GM10266 (cell line): ENCODE results near the gene TMEM63A.

Source experiments
- DNase-seq: peaks from one replicate; pipeline ENCODE4 v3.0.0; 2012; ENCODE audit errors: extremely low spot score
- TF ChIP-seq, protein P1 (sequence below): IDR thresholded peaks from 2 replicates; pipeline ENCODE4 v1.5.1; 2012; ENCODE audit warnings: mild to moderate bottlenecking, low read depth; ENCODE audit not compliant: control insufficient read depth, insufficient read depth; ENCODE audit errors: missing control alignments

TMEM63A gene

DNA sequence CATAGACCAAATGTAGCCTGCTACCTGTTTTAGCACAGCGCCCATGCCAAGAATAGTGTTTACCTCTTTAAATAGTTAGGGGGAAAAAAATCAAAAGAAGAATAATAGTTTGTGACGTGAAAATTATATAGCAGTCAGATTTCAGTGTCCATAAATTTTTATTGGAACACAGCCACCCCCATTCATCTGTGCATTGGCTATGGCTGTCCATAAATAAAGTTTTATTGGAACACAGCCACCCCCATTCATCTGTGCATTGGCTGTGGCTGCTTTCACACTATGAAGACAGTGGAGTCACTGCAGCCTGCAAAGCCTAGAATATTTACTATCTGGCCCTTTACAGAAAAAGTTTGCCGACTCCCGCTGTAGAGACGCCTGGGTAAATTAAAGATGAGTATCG is 51.3 kb downstream of the TMEM63A start:
- no peak for DNase-seq
- TF ChIP-seq, protein P1, sequence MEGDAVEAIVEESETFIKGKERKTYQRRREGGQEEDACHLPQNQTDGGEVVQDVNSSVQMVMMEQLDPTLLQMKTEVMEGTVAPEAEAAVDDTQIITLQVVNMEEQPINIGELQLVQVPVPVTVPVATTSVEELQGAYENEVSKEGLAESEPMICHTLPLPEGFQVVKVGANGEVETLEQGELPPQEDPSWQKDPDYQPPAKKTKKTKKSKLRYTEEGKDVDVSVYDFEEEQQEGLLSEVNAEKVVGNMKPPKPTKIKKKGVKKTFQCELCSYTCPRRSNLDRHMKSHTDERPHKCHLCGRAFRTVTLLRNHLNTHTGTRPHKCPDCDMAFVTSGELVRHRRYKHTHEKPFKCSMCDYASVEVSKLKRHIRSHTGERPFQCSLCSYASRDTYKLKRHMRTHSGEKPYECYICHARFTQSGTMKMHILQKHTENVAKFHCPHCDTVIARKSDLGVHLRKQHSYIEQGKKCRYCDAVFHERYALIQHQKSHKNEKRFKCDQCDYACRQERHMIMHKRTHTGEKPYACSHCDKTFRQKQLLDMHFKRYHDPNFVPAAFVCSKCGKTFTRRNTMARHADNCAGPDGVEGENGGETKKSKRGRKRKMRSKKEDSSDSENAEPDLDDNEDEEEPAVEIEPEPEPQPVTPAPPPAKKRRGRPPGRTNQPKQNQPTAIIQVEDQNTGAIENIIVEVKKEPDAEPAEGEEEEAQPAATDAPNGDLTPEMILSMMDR = no peak

DNA sequence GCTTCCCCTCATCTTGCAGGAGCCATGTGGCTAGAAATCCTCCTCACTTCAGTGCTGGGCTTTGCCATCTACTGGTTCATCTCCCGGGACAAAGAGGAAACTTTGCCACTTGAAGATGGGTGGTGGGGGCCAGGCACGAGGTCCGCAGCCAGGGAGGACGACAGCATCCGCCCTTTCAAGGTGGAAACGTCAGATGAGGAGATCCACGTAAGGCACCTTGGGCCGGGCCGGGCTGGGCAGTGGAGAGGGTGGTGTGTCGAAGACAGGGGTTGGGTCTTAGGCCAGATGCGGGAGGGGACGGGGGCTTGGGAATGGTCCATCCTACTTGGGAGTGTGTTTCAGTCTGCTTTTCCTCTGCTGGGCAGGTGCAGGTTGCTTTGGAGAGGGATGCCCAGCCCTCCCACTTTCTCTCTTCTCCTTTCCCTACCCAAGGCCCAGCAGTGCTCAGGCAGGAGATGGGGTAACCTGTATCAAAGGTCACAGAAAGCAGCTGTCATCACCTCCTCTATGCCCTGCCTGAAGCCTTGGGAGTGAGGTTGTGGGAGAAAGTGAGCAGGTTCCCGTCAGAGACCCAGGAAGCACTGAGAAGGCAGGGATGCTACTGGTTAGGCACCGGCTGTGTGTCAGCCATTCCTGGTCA is 53.4 kb downstream of the TMEM63A start:
- DNase-seq = no peak
- TF ChIP-seq, protein P1 = no peak

DNA sequence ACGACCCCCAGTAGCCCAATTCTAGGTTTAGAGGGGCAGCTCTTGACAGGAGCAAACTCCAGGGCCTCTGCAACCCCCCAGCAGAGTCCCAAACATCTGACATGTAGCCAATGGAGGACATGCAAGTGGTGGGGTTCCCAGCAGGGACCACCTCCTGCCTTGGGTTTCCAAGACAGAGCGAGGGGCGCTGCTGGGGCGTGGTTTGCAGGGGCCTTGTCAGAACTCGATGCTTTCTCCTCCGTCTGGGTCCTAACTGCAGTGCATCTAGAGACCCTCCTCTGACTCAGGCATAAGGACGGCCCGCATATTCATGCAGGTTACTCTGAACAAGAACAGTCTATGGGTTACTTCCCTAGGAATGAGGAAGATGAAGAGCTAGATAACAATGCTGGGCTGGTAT is 55.1 kb downstream of the TMEM63A start:
- TF ChIP-seq, protein P1 = no peak
- no peak for DNase-seq

DNA sequence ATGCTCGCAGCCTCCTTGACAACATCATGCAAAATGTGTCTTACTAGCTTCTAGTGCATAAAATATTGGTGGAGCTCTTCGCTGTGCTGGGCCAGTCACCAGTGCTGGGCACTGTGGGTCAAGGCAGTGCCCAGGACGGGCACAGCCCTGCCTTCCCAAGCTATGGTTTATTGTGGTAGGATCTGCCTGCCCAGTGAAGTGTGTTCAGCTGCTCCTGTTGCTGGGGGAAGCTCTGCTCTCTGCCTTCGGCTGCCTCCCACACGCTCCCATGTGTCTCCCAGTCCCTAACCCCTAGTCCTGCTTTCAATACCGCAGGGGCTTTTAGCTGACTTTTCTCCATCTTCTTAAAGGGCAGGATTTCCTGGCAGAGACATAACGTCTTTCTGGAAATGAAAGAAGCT is 56.6 kb downstream of the TMEM63A start:
- TF ChIP-seq, protein P1 = no peak
- DNase-seq = no peak

DNA sequence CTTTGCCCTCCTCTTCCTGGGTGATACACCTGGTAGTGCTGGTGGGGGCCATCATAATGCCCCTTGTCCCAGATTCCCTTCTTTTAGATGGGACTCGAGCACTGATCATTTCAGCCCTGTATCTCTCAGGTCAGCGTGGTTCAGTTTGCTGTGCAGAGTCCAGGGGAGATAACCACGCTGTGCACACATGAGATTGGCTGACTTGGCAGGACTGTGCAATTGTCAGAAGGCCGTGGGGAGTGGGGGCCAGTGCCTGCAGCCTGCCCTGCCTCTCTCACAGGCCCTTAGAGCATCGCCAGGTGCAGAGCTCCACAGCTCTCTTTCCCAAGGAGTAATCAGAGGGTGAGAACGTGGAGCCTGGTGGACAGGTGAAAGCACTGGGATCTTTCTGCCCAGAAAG is 57.1 kb downstream of the TMEM63A start:
- DNase-seq = no peak
- TF ChIP-seq, protein P1 = no peak

DNA sequence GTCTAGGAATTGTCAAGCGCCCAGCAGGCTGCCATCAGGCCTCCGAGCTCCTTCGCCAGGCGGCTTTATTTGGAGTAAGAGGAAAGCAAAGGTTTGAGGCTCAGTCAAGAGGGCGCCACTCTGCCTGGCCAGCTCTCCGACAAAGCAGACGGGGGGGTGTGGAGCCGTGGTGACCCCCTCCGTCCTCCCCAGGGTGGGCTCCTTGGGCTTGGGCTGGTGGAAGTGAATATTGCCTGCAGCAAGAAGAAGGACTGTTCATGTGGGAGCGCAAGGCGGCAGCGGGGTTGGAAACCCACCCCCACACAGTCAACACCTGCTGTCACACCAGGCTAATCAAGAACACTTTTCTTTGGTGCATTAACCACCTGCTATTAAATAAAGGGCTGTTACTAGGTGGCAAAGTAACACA is 57.6 kb downstream of the TMEM63A start:
- TF ChIP-seq, protein P1 = no peak
- no peak for DNase-seq

DNA sequence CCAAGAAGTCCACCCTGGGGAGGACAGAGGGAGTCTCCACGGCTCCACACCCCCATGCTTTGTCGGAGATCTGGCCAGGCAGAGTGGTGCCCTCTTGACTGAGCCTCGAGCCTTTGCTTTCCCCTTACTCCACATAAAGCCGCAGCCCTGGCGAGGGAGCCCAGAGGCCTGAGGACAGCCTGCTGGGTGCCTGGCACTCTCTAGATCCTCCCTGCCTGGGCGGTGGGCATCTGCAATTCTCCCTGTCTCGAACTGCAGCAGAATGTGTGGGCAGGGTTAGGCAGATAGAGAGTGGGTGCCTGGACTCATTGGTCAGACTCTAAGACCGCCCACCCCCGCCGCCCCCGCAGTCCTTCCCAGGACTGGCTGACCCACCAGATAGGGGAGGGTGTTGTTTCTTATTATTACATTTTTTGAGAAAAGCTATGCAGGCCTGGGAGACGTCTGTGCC is 58.3 kb downstream of the TMEM63A start:
- TF ChIP-seq, protein P1 = no peak
- DNase-seq = no peak
